Measurements from ENCODE around the gene LDLRAD1. TPM values are rescaled to one million over a fixed set of nuclear protein-coding genes. Genes with fewer than 3 reads are reported as not detected.
"Not testable (repeated sequence)": the region's sequence is repeated elsewhere in the genome, so short reads cannot be mapped to it uniquely, and the experiment has no call there.

LDLRAD1 gene
- polyA plus RNA-seq, 4 donors = 0.92 TPM; not detected in 3

GRCh38 chr1:53994516-53994915 lies 23.5 kb downstream of the LDLRAD1 start:
- not testable (repeated sequence) for H3K27me3 ChIP-seq (ENCODE audit: control insufficient read depth in 3 of 3, insufficient read depth in 3 of 3, low read length in 3 of 3); H3K4me1 ChIP-seq (ENCODE audit: control insufficient read depth in 3 of 3, insufficient read depth in 2 of 3, low read depth in 1 of 3, low read length in 2 of 3); H3K36me3 ChIP-seq (ENCODE audit: control insufficient read depth in 3 of 3, insufficient read depth in 2 of 3, low read depth in 1 of 3, low read length in 3 of 3); H3K27ac ChIP-seq (ENCODE audit: low read depth in 1 of 3, low read length in 2 of 3); FAIRE-seq; DNase-seq; H3K4me3 ChIP-seq (ENCODE audit: low read depth in 1 of 3, low read length in 3 of 3)
- 85 to 90% (median 89%) methylated on average over 2 of the region's 2 CpGs for WGBS, 3 donors
- H3K9me3 ChIP-seq (ENCODE audit: control insufficient read depth in 2 of 2, insufficient read depth in 1 of 2, low read depth in 1 of 2, low read length in 1 of 2) = peaks cover 0 to 11% of the 10 kb centered on the region in 2 donors

- DNase-seq = peak; percentile 13
These were observed 25.7 kb downstream of the LDLRAD1 start for GRCh38 chr1:53992085-53992874.

GRCh38 chr1:53987880-53988279 lies 30.1 kb downstream of the LDLRAD1 start:
- H3K4me1 ChIP-seq (ENCODE audit: control insufficient read depth in 3 of 3, insufficient read depth in 2 of 3, low read depth in 1 of 3, low read length in 2 of 3) = peaks cover 0 to 6% (median 0%) of the 10 kb centered on the region in 3 donors
- H3K4me3 ChIP-seq (ENCODE audit: low read depth in 1 of 3, low read length in 3 of 3) = no peak overlapping the region
- 41 to 54% (median 53%) methylated on average over 2 of the region's 2 CpGs for WGBS, 3 donors
- peaks cover 0 to 9% of the 10 kb centered on the region in 2 donors for H3K9me3 ChIP-seq (ENCODE audit: control insufficient read depth in 2 of 2, insufficient read depth in 1 of 2, low read depth in 1 of 2, low read length in 1 of 2)
- DNase-seq = peak in 1 of 2 donors; percentile 39
- no peak for FAIRE-seq
- no peak overlapping the region for H3K27ac ChIP-seq (ENCODE audit: low read depth in 1 of 3, low read length in 2 of 3)
- H3K36me3 ChIP-seq (ENCODE audit: control insufficient read depth in 3 of 3, insufficient read depth in 2 of 3, low read depth in 1 of 3, low read length in 3 of 3) = no peaks in the 10 kb centered on the region
- no peaks in the 10 kb centered on the region for H3K27me3 ChIP-seq (ENCODE audit: control insufficient read depth in 3 of 3, insufficient read depth in 3 of 3, low read length in 3 of 3)

More at GRCh38 chr1:53992085-53992874, 25.7 kb downstream of the LDLRAD1 start:
- Histone ChIP-seq H3K27ac (ENCODE audit: low read depth in 1 of 3, low read length in 2 of 3) (no peak overlapping the region), H3K4me1 (ENCODE audit: control insufficient read depth in 3 of 3, insufficient read depth in 2 of 3, low read depth in 1 of 3, low read length in 2 of 3) (no peaks in the 10 kb centered on the region), H3K9me3 (ENCODE audit: control insufficient read depth in 2 of 2, insufficient read depth in 1 of 2, low read depth in 1 of 2, low read length in 1 of 2) (peaks cover 0 to 11% of the 10 kb centered on the region in 2 donors), H3K36me3 (ENCODE audit: control insufficient read depth in 3 of 3, insufficient read depth in 2 of 3, low read depth in 1 of 3, low read length in 3 of 3) (no peaks in the 10 kb centered on the region), H3K4me3 (ENCODE audit: low read depth in 1 of 3, low read length in 3 of 3) (no peak overlapping the region), H3K27me3 (ENCODE audit: control insufficient read depth in 3 of 3, insufficient read depth in 3 of 3, low read length in 3 of 3) (no peaks in the 10 kb centered on the region)
- no peak for FAIRE-seq
- 70 to 76% (median 74%) methylated on average over 4 of the region's 4 CpGs for WGBS, 3 donors

GRCh38 chr1:53986458-53986857 lies 31.5 kb downstream of the LDLRAD1 start:
- Histone ChIP-seq H3K4me3 (ENCODE audit: low read depth in 1 of 3, low read length in 3 of 3) (no peak overlapping the region), H3K27me3 (ENCODE audit: control insufficient read depth in 3 of 3, insufficient read depth in 3 of 3, low read length in 3 of 3) (no peaks in the 10 kb centered on the region), H3K36me3 (ENCODE audit: control insufficient read depth in 3 of 3, insufficient read depth in 2 of 3, low read depth in 1 of 3, low read length in 3 of 3) (no peaks in the 10 kb centered on the region)

GRCh38 chr1:53984726-53985125 lies 33.3 kb downstream of the LDLRAD1 start:
- Histone ChIP-seq H3K36me3 (ENCODE audit: control insufficient read depth in 3 of 3, insufficient read depth in 2 of 3, low read depth in 1 of 3, low read length in 3 of 3) (peaks cover 0 to 2% (median 0%) of the 10 kb centered on the region in 3 donors), H3K4me3 (ENCODE audit: low read depth in 1 of 3, low read length in 3 of 3) (no peak overlapping the region)

More at GRCh38 chr1:53986458-53986857, 31.5 kb downstream of the LDLRAD1 start:
- no peak for DNase-seq
- no peaks in the 10 kb centered on the region for H3K9me3 ChIP-seq (ENCODE audit: control insufficient read depth in 2 of 2, insufficient read depth in 1 of 2, low read depth in 1 of 2, low read length in 1 of 2)
- WGBS, 3 donors = 87 to 95% (median 92%) methylated on average over 3 of the region's 3 CpGs
- H3K27ac ChIP-seq (ENCODE audit: low read depth in 1 of 3, low read length in 2 of 3) = no peak overlapping the region
- H3K4me1 ChIP-seq (ENCODE audit: control insufficient read depth in 3 of 3, insufficient read depth in 2 of 3, low read depth in 1 of 3, low read length in 2 of 3) = peaks cover 0 to 15% (median 0%) of the 10 kb centered on the region in 3 donors
- no peak for FAIRE-seq

GRCh38 chr1:53982763-53983104 lies 35.3 kb downstream of the LDLRAD1 start:
- peak overlapping the region in 2 of 3 donors; percentile 49 to 71 for H3K27ac ChIP-seq (ENCODE audit: low read depth in 1 of 3, low read length in 2 of 3)
- H3K36me3 ChIP-seq (ENCODE audit: control insufficient read depth in 3 of 3, insufficient read depth in 2 of 3, low read depth in 1 of 3, low read length in 3 of 3) = peaks cover 0 to 2% (median 0%) of the 10 kb centered on the region in 3 donors
- H3K9me3 ChIP-seq (ENCODE audit: control insufficient read depth in 2 of 2, insufficient read depth in 1 of 2, low read depth in 1 of 2, low read length in 1 of 2) = no peaks in the 10 kb centered on the region
- peak overlapping the region in 2 of 3 donors; percentile 14 to 42 for H3K4me3 ChIP-seq (ENCODE audit: low read depth in 1 of 3, low read length in 3 of 3)
- H3K4me1 ChIP-seq (ENCODE audit: control insufficient read depth in 3 of 3, insufficient read depth in 2 of 3, low read depth in 1 of 3, low read length in 2 of 3) = peaks cover 0 to 15% (median 0%) of the 10 kb centered on the region in 3 donors
- no peak for DNase-seq
- no peak for FAIRE-seq
- 11 to 31% (median 30%) methylated on average over 4 of the region's 4 CpGs for WGBS, 3 donors
- H3K27me3 ChIP-seq (ENCODE audit: control insufficient read depth in 3 of 3, insufficient read depth in 3 of 3, low read length in 3 of 3) = no peaks in the 10 kb centered on the region

More at GRCh38 chr1:53984726-53985125, 33.3 kb downstream of the LDLRAD1 start:
- H3K27ac ChIP-seq (ENCODE audit: low read depth in 1 of 3, low read length in 2 of 3) = no peak overlapping the region
- no peaks in the 10 kb centered on the region for H3K9me3 ChIP-seq (ENCODE audit: control insufficient read depth in 2 of 2, insufficient read depth in 1 of 2, low read depth in 1 of 2, low read length in 1 of 2)
- peaks cover 0 to 15% (median 0%) of the 10 kb centered on the region in 3 donors for H3K4me1 ChIP-seq (ENCODE audit: control insufficient read depth in 3 of 3, insufficient read depth in 2 of 3, low read depth in 1 of 3, low read length in 2 of 3)
- no peaks in the 10 kb centered on the region for H3K27me3 ChIP-seq (ENCODE audit: control insufficient read depth in 3 of 3, insufficient read depth in 3 of 3, low read length in 3 of 3)
- FAIRE-seq (no peak), DNase-seq (no peak)

GRCh38 chr1:53982034-53982762 lies 35.8 kb downstream of the LDLRAD1 start:
- WGBS, 3 donors = 38 to 43% (median 39%) methylated on average over 20 of the region's 20 CpGs
- peak overlapping the region in 2 of 3 donors; percentile 49 to 71 for H3K27ac ChIP-seq (ENCODE audit: low read depth in 1 of 3, low read length in 2 of 3)
- H3K4me1 ChIP-seq (ENCODE audit: control insufficient read depth in 3 of 3, insufficient read depth in 2 of 3, low read depth in 1 of 3, low read length in 2 of 3) = peaks cover 0 to 15% (median 0%) of the 10 kb centered on the region in 3 donors
- H3K4me3 ChIP-seq (ENCODE audit: low read depth in 1 of 3, low read length in 3 of 3) = peak overlapping the region in 2 of 3 donors; percentile 14 to 42
- no peaks in the 10 kb centered on the region for H3K9me3 ChIP-seq (ENCODE audit: control insufficient read depth in 2 of 2, insufficient read depth in 1 of 2, low read depth in 1 of 2, low read length in 1 of 2)
- H3K27me3 ChIP-seq (ENCODE audit: control insufficient read depth in 3 of 3, insufficient read depth in 3 of 3, low read length in 3 of 3) = no peaks in the 10 kb centered on the region
- DNase-seq (peak; percentile 50 to 77), FAIRE-seq (no peak)
- peaks cover 0 to 2% (median 0%) of the 10 kb centered on the region in 3 donors for H3K36me3 ChIP-seq (ENCODE audit: control insufficient read depth in 3 of 3, insufficient read depth in 2 of 3, low read depth in 1 of 3, low read length in 3 of 3)

GRCh38 chr1:53981220-53981619 lies 36.8 kb downstream of the LDLRAD1 start:
- Histone ChIP-seq H3K4me3 (ENCODE audit: low read depth in 1 of 3, low read length in 3 of 3) (no peak overlapping the region), H3K4me1 (ENCODE audit: control insufficient read depth in 3 of 3, insufficient read depth in 2 of 3, low read depth in 1 of 3, low read length in 2 of 3) (peaks cover 0 to 15% (median 0%) of the 10 kb centered on the region in 3 donors), H3K27ac (ENCODE audit: low read depth in 1 of 3, low read length in 2 of 3) (no peak overlapping the region), H3K36me3 (ENCODE audit: control insufficient read depth in 3 of 3, insufficient read depth in 2 of 3, low read depth in 1 of 3, low read length in 3 of 3) (peaks cover 0 to 4% (median 0%) of the 10 kb centered on the region in 3 donors), H3K9me3 (ENCODE audit: control insufficient read depth in 2 of 2, insufficient read depth in 1 of 2, low read depth in 1 of 2, low read length in 1 of 2) (no peaks in the 10 kb centered on the region), H3K27me3 (ENCODE audit: control insufficient read depth in 3 of 3, insufficient read depth in 3 of 3, low read length in 3 of 3) (no peaks in the 10 kb centered on the region)
- 97 to 98% (median 97%) methylated on average over 6 of the region's 6 CpGs for WGBS, 3 donors
- DNase-seq = no peak
- FAIRE-seq = no peak

Data from small intestine (tissue), 7 donors.